GM10248 (cell line): ENCODE data around the gene TUBGCP6.

Source experiments
- CTCF ChIA-PET: fragments of 300-600 bp; sonication (Branson Sonifier 250); formaldehyde crosslinking; extraction: SDS; loops from one replicate; lab custom pipeline; 2021; ENCODE audit warnings: antibody characterized with exemption; lab: Yijun Ruan, JAX
- POLR2A ChIA-PET: fragments of 350-650 bp; sonication (Branson Sonifier 250); formaldehyde crosslinking; extraction: SDS; loops from one replicate; lab custom pipeline; 2020; ENCODE audit warnings: antibody characterized with exemption; lab: Yijun Ruan, JAX
- DNase-seq: peaks from one replicate; pipeline ENCODE4 v3.0.0; 2012; ENCODE audit errors: extremely low spot score
- TF ChIP-seq, protein P1 (sequence below): IDR thresholded peaks from 2 replicates; pipeline ENCODE4 v1.5.1; 2012; ENCODE audit warnings: mild to moderate bottlenecking, low read depth; ENCODE audit errors: extremely low read depth, missing control alignments, control extremely low read depth

The TUBGCP6 gene

DNA sequence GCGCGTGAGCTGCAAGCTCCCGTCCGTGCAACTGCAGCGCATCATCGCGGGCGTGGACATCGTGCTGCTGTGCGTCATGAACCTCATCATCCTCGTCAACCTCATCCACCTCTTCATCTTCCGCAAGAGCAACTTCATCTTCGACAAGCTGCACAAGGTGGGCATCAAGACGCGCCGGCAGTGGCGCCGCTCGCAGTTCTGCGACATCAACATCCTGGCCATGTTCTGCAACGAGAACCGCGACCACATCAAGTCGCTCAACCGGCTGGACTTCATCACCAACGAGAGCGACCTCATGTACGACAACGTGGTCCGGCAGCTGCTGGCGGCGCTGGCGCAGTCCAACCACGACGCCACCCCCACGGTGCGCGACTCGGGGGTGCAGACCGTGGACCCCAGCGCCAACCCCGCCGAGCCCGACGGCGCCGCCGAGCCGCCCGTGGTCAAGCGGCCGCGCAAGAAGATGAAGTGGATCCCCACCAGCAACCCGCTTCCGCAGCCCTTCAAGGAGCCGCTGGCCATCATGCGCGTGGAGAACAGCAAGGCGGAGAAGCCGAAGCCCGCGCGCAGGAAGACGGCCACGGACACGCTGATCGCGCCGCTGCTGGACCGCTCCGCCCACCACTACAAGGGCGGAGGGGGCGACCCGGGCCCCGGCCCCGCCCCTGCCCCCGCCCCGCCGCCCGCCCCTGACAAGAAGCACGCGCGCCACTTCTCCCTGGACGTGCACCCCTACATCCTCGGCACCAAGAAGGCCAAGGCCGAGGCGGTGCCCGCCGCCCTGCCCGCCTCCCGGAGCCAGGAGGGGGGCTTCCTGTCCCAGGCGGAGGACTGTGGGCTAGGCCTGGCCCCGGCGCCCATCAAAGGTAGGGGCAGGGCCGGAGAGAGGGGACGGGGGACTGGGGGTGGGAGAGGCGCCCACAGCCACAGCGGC lies 67.0 kb downstream of the TUBGCP6 start:
- TF ChIP-seq, protein P1, sequence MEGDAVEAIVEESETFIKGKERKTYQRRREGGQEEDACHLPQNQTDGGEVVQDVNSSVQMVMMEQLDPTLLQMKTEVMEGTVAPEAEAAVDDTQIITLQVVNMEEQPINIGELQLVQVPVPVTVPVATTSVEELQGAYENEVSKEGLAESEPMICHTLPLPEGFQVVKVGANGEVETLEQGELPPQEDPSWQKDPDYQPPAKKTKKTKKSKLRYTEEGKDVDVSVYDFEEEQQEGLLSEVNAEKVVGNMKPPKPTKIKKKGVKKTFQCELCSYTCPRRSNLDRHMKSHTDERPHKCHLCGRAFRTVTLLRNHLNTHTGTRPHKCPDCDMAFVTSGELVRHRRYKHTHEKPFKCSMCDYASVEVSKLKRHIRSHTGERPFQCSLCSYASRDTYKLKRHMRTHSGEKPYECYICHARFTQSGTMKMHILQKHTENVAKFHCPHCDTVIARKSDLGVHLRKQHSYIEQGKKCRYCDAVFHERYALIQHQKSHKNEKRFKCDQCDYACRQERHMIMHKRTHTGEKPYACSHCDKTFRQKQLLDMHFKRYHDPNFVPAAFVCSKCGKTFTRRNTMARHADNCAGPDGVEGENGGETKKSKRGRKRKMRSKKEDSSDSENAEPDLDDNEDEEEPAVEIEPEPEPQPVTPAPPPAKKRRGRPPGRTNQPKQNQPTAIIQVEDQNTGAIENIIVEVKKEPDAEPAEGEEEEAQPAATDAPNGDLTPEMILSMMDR: no peak

DNA sequence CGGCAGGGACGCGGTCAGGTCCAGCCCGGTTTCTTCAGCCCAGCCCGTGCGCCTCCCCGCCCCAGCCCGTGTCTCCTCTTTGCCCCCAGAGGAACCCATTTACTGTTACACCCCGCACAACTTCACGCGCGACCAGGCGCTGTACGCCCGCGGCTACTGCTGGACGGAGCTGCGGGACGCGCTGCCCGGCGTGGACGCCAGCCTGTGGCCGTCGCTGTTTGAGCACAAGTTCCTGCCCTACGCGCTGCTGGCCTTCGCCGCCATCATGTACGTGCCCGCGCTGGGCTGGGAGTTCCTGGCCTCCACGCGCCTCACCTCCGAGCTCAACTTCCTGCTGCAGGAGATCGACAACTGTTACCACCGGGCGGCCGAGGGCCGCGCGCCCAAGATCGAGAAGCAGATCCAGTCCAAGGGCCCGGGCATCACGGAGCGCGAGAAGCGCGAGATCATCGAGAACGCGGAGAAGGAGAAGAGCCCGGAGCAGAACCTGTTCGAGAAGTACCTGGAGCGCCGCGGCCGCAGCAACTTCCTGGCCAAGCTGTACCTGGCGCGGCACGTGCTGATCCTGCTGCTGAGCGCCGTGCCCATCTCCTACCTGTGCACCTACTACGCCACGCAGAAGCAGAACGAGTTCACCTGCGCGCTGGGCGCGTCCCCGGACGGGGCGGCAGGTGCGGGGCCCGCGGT lies 67.8 kb downstream of the TUBGCP6 start:
- no peak for DNase-seq
- ChIA-PET POLR2A (no interaction called here), CTCF (no interaction called here)
- TF ChIP-seq, protein P1: no peak

More for the DNA sequence above, 67.0 kb downstream of the TUBGCP6 start:
- CTCF ChIA-PET: no interaction called here
- no peak for DNase-seq
- POLR2A ChIA-PET: no interaction called here

DNA sequence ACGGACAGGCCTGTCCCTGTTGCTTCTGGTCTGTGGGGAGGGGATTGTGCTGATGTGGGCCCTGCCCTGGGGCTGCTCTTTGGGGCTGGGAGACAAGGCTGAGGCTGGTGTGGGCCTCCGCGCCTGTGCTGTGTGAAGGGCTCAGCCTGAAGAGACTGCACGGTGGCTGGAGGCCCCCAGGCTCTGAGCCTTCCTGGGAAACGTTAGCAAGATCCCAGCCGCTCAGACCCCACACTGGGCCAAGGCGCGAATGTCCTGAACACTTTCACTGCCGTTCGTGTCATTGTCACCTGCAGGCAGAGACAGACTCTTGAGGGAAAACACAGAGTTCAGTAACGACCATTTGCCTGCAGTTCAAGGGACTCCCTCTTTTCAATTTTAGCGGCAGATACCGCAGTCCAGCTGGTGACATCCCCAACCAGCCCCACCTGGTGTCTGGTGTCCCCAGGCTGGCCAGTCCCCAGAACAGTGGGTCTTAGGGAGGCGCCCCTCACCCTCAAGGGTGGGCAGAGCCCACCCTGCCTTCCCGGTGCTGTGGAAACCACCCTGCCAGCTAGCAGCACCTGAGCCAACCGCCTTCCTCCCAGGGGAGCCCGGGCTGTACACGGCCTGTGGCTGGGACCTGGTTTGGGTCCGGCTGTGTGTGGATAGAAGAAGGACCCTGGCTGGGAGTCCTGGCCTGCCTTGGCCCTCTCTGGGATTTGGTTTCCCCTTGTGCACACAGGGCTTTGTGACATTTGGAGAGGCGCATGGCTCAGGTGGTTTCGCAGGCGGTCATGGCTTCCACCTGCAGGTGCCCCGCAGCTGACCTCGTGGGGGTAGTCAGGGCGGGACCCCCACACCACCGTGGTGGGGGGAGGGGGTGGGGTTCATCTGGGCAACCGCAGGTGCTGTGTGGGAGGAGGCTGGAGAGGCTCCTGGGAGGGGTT lies 68.6 kb downstream of the TUBGCP6 start:
- TF ChIP-seq, protein P1: no peak
- no peak for DNase-seq
- ChIA-PET CTCF (no interaction called here), POLR2A (no interaction called here)

DNA sequence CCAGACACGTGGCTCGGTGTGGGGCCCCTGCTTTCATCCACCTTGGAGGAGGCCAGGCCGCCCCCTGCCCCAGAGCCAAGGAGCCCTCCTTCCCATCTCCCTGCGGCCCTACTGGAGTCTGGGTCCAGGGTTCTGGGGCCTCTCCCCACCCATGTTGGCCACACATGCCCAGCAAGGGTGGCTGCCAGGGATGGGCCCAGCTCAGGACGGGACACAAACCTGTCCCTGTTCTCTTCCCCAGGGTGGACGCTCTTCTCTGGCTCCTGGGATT lies 69.7 kb downstream of the TUBGCP6 start:
- POLR2A ChIA-PET: no interaction called here
- CTCF ChIA-PET: no interaction called here
- TF ChIP-seq, protein P1: no peak
- no peak for DNase-seq

DNA sequence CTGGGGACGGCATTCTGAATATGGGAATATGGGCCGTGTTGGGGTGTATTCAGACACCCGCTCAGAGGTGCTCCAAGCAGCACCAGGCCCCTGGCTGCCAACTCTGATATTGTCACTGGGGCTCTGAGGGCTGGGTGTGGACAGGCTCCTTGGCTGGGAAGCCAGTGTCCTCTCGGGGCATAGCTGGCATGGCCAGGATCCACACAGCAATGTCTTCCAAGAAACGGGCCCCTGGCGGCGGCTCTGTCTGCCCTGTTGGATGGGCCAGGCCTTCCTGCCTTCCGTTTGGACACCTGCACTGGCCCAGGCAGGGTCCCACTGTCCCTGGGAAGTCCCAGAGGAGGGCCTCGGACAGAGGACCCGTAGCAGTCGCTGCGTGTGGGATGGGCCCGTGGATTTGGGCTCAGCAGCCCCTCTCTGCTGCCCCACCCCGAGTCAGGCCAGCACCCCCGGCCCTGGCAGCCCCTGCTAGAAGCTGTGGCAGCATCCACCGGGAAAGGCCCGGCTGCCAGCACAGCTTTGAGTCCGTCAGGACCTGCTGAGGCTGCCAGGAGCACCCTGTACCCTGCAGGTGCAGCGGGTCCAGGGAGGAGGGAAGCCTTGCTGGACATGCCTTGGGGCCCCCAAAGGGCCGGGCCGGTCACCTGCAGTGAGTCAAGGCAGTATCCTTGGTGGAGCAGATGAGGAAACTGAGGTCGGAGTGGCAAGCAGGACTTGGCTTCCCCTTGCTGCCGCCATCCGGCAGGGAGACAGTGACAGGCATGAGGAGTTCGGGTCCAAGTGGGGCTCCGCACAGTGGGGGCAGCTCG lies 70.2 kb downstream of the TUBGCP6 start:
- TF ChIP-seq, protein P1: no peak
- ChIA-PET CTCF (interaction anchor here (1.6 kb wide), 1 partner anchor 27 kb away, joined by 3 read pairs; no protein-coding TSS in a partner anchor), POLR2A (no interaction called here)
- DNase-seq: no peak

DNA sequence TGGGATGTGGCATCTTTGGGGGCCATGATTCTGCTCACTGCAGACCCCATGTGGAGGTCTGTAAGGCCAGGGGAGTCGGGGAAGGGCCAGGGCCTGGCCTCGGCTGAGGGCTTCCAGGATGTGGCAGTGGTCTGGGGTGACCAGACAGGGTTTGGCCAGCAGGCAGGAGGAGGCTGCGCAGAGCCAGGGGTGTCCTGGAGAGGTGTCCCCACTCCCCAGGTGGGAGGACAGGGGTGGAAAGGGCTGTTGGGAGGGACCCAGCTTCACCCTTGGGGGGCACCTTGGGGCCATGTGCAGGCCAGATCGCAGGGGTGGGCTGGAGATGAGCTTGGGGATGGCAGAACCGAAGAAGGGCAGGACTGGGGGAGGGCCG lies 70.9 kb downstream of the TUBGCP6 start:
- POLR2A ChIA-PET: no interaction called here
- CTCF ChIA-PET: interaction anchor here (1.6 kb wide), 1 partner anchor 28 kb away, joined by 3 read pairs; no protein-coding TSS in a partner anchor
- TF ChIP-seq, protein P1: no peak
- DNase-seq: no peak
